NCI-H69 (cell line): ENCODE measurements around the gene SPON1.
"Not testable (repeated sequence)": the region's sequence is repeated elsewhere in the genome, so short reads cannot be mapped to it uniquely, and the experiment has no call there.

Experiments
- DNase-seq: peaks from one replicate; lab custom pipeline; 2025; lab: John Stamatoyannopoulos, UW

Gene SPON1

DNA sequence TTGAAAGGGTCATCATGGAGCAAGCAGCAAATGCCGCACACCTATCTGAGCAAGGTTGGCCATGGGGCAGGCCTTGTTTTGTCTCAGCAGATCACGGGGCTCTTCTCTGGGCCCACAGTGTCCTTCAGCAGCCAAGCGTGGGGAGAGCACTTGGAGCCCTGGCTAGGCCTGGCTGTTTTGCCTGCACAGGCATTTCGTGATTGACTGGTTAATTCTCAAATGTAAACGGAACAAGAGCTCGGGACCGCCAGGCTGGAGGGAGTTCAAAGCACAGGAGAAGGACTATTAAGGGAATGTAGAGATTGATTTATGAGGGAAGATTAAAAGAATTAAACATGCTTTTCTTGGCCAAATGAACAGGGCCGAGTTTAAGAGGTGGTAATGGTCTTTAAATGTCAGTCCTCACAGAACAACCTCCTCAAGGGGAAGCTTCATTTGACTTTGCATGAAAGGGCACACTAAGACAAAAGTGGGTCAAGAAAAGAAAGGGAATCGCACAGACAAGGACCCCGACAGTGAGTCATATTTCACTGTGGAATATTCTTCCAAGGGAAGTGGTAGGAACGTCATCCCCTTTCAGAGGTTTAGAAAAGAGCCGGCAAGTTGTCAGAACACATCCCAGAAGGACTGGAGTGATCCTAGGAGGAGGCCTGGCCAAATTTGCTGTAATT is 20.7 kb downstream of the SPON1 start:
- no peak for DNase-seq

- peak; percentile 34 for DNase-seq
These were observed 22.3 kb downstream of the SPON1 start for GRCh38 chr11:13984616-13985450.

DNA sequence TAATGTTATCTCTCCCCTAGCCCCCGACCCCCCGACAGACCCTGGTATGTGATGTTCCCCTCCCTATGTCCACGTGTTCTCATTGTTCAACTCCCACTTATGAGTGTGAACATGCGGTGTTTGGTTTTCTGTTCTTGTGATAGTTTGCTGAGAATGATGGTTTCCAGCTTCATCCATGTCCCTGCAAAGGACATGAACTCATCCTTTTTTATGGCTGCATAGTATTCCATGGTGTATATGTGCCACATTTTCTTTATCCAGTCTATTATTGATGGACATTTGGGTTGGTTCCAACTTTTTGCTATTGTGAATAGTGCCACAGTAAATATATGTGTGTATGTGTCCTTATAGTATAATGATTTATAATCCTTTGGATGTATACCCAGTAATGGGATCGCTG is 24.2 kb downstream of the SPON1 start:
- DNase-seq, result not testable (repeated sequence)

GRCh38 chr11:13992158-13992856 is 29.8 kb downstream of the SPON1 start:
- peak; percentile 75 for DNase-seq

DNA sequence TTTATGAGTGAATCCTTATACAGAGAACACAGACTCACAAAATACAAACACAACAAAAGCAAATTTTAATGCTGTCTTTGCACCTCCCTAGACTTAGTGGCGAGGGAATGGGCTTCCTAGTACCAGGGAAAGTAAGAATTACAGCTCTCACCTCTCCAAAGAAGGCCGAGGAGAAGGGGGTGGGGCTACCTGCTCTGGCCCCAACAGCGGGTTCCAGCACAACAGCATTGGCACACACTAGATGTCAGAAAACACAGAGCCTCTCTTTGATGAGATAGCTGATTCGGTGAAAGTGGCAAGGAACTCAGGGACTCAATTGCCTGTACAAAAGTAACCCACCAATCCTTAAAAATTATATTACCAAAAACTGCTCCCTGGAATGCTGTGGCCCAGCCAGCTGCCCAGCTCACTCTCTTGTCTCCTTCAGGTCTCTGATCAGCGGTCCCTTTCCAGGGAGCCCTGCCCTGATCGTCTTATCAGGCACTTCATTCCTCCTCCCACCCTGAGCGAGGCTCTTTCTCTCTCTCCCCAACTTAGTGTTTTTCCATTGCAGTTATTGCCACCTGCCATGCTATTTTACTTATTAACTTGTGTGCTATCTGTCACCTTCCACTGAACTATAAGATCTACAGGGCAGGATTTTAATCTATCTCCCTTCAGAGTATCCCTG is 30.7 kb downstream of the SPON1 start:
- DNase-seq, result no peak

- DNase-seq, result no peak
These were observed 35.4 kb downstream of the SPON1 start for GRCh38 chr11:13997881-13998280.

- no peak for DNase-seq
These were observed 37.2 kb downstream of the SPON1 start for GRCh38 chr11:13999704-14000103.

GRCh38 chr11:14001597-14001996 is 39.1 kb downstream of the SPON1 start:
- no peak for DNase-seq

DNA sequence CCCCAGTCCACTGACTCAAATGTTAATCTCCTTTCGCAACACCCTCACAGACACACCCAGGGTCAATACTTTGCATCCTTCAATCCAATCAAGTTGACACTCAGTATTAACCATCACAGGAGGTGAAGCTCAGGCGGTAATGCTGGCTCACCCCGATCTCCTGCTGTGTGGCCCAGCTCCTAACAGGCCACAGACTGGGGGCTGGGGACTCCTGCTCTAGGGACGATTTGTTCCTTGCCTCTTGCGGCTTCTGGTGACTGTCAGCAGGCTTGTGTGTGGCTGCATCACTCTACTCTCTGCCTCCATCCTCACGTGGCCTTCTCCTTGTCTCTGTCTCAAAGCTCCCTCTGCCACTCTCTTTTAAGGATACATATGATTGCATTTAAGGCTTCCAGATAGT is 45.0 kb downstream of the SPON1 start:
- no peak for DNase-seq

- DNase-seq, result no peak
These were observed 48.1 kb downstream of the SPON1 start for GRCh38 chr11:14010665-14011064.

- no peak for DNase-seq
These were observed 50.3 kb downstream of the SPON1 start for GRCh38 chr11:14012846-14013245.

DNA sequence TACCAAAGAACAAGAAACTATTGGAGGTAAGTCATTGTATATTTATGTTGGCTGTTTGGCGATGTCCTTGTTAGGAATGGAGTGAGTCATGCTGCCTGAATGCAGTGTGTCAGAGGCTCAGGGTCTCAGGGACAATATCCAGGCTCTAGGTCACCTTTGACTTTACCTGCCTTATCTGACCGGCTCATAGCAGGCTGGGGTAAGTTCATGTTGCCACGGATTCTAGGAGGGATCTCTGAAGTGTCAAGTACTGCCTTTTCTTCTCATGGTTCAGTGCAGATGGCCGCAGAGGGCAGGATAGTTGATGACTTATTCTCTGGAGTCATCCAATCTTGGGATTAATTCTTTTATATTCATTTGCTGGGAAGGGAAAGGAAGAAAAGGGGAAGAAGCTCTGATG is 53.2 kb downstream of the SPON1 start:
- DNase-seq, result no peak

GRCh38 chr11:14018441-14018840 is 55.9 kb downstream of the SPON1 start:
- DNase-seq, result no peak

- DNase-seq, result peak; percentile 94
These were observed 59.2 kb downstream of the SPON1 start for GRCh38 chr11:14021738-14022137.

GRCh38 chr11:14022251-14022650 is 59.7 kb downstream of the SPON1 start:
- no peak for DNase-seq

- DNase-seq, result peak; percentile 89
These were observed 60.3 kb downstream of the SPON1 start for GRCh38 chr11:14022821-14023220.

DNA sequence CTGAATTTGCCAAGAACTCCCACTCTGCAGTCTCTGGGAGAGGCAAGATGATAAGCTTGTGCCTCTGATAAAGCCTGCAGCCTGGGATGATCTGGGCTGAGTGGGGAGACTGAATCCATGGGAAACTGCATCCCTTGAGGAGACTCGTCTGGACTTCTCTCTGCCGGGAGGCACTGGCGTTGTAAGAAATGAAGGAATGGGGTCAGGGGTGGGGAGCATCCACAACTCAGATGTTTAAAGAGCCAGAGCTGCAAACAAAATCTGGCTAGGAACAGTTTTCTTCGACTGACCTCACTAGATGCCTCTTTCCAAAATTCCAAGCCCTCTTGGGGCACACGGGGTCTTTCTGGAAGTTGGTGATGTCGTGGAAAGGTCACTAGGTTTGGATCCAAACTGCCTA is 64.4 kb downstream of the SPON1 start:
- DNase-seq, result no peak

GRCh38 chr11:14027525-14027924 is 65.0 kb downstream of the SPON1 start:
- peak; percentile 16 for DNase-seq

DNA sequence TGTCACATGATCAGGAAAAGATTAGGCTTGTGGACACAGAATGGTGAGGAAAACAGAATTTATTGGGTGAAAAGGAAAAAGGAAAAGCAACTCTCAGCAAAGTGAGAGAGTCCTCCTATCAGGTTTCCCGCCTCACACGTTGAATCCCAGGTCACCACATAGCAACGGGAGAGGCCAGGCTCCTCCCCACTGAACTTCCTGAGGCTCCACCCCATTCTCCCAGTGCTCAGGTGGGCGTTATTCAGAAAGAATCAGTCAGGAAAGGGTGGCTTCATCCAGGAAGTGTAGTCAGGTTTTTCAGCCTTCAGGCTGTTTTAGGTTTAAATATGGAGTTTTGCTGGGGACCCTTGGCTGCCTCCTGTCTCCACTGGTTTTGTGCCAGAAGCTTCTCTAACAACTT is 66.9 kb downstream of the SPON1 start:
- peak; percentile 82 for DNase-seq

GRCh38 chr11:14029971-14030920 is 67.7 kb downstream of the SPON1 start:
- peak; percentile 94 for DNase-seq

DNA sequence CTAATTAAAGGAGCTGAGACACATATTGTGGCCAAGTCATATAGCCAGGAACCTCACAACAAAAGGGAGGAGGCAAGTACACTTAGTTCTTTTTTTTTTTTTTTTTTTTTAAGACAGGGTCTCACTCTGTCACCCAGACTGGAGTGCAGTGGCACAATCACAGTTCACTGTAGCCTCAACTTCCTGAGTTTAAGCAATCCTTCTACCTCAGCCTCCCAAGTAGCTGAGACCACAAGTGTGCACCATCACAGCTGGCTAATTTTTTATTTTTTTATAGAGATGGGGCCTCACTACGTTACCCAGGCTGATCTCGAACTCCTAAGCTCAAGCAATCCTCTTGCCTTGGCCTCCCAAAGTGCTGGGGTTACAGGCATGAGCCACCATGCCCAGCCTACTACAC is 73.0 kb downstream of the SPON1 start:
- DNase-seq, result not testable (repeated sequence)
